GM19025 (cell line): Measurements from ENCODE around the gene OMP.

ENCODE experiments used
- ATAC-seq: cut with Tn5 transposase; IDR thresholded peaks from one replicate; pipeline ENCODE4 v1.9.1; 2021; ENCODE audit warnings: mild to moderate bottlenecking, low read depth, moderate library complexity; ENCODE audit not compliant: unreplicated experiment

Gene OMP

DNA sequence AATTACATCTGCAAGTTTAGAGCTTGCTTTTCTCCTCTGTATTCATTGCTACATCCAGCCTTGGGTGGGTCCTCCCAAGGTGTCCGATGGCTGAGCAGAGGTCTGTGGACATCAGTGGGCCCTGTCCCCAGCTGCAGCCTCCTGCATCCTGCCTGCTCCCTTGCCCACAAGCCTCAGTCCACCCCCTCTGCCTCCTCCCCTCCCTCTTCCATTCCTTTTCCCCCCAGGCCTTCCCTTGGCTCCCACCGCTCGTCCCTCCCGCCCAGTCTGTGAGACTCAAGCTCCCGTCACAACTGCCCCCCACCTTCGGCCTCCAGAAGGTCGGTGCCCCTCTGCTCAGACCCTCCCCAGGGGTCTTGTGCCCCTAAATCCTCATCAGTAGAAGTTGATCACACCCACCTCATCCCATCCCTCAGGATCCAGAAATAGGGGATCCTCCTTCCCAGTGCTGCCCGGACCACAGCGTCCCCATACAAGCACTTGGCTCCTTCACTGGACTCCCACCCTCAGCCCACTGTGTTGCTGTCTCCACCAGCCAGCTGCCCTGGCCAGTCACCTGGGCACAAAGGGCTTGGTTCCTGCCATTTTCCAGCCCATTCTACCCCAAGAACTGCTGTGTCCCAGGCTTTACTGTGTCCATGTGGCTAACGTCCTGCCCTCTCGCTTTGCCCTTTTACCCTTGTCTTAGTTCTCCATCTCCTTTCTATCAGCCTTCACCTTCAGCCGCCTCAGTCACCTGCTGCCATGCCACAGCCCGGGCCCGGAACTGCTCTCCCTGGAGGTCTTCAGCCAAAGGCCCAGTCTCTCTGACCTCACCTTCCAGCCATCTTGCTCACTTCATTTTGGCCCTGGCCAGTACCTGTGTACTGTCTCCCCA, 2.2 kb upstream of the OMP start:
- no peak for ATAC-seq

DNA sequence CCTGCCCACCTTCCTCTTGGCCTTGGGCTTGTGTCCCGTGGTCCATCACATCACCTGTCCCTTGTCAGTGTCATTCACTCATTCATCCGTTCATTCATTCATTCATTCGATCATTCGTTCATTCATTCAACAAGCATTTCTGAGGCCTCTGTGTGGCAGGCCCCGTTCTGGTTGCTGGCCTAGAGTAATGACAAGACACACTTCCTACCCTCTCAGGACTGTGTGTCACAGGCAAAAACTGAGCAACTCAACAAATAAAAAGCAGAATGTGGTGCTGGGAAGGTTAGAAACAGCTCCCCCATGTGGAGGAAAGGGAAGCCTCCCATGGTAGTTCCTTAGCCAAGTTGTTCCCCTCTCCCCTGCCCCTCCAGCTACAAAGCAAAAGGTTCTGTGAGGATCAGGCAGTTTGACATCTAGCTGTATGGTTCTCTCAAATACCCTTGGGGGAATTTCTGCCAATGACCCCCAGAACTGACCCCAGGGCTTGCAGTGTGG, 1.6 kb upstream of the OMP start:
- ATAC-seq = no peak

DNA sequence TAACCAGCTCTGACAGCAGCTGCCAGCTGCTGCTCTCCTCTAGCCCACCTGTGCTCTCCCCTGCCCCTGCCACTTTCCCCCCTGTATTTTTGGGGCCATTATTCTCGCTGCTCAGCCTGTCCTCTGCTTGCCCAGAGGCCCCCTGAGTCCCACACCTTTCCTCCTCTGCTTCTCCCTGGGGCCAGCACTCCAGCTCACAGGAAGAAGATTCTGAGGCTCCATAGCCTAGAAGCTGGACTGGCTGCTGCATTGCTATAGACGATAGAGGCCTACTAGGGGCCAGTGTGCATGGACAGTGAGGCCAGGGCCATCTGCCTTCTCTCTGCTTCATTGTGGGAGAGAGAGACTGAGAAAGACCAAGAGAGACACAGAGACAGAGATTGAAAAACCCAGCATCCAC, 679 bp downstream of the OMP start:
- no peak for ATAC-seq

DNA sequence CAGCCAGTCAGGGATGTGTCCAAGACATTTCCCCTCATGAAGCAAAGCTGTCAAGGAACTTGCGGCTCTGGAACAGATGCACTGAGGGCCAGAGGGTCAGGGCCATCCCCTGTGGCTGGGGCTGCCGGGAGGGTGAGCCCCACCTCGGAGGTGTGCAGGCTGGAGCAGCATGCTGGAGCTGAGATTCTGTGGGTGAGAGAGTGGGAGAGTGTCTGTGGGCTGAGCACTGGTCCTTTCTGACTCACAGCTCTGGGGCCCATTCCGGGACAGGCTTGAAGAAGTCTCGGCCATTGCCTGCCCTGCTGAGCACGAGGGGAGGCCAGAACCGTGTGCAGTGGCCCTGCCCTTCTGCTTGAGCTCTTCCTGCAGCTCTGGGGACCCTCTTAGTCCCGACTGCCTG, 2.1 kb downstream of the OMP start:
- no peak for ATAC-seq

DNA sequence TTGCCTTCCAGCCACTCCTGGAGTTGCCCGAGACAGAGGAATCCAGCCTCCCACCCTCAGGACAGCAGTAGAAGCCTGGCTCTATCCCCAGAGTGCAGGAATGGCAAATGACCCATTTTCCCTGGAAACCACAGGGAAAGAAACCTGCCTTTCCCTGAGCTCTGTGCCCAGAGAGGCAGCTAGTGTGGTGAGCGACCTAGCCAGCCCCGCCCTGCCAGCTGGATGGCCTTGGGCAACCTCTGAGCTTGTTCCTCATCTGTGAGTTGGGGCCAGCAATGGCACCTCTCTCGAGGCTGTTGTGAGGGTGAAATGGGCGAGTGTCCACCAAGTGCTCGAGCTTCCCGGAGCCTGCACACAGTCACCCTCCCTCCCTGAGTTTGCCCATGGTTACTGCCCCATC, 3.7 kb downstream of the OMP start:
- ATAC-seq = no peak

DNA sequence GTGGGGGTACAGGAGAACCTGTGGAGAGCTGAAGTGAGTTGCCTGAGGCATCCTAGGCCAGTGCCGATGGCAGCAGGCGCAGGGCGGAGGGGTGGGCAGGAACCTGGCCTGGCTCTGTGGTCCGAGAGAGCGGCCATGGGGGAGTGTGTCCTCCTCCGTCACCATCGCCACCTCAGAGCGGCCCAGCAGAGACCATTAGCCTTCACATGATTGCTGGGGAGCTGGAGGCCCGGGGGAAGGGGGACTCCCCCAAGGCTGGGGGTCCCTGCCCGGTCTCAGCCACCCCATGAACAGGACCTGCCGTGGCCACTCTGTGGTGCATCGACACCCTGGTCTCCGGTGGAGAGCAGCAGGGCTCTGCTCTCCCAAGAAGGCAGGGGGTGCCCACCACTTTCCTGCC, 4.1 kb downstream of the OMP start:
- ATAC-seq = no peak

DNA sequence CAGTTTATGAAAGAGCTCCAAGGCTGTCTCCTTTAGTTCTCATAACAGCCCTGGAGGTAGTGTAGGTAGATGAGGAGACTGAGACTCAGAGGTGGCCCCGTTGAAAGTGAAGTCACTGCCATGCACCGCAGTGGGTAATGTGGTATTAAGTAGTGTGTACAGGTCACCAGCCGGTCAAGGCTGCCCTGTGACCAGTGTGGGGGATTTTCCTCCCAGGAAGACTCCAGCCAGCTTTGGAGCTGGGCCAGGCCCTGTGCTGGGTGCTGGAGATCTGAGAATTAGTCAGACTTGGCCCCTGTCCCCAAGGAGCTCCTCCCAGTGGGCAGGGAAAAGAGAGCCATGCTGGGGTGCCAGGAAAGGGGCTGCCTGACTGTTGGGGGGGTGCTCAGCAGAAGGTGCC, 5.3 kb downstream of the OMP start:
- ATAC-seq = no peak

DNA sequence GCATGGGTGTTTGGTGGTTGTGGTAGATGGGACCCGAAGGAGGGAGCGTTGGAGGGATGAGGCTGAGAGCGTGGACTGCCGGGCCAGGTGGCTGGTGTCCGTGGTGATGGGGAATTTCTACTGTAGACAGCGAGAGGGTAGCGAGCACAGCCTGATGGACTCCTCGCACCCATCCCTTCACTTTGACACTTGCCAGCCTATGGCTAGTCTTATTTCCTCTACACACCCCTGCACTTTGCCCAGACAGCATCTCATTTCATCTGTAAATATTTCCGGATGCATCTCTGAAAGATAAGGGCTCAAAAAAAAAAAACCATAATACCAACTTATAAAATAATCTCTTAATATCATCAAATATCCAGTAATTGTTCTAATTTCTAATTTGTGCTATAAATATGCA, 5.8 kb downstream of the OMP start:
- ATAC-seq = no peak

DNA sequence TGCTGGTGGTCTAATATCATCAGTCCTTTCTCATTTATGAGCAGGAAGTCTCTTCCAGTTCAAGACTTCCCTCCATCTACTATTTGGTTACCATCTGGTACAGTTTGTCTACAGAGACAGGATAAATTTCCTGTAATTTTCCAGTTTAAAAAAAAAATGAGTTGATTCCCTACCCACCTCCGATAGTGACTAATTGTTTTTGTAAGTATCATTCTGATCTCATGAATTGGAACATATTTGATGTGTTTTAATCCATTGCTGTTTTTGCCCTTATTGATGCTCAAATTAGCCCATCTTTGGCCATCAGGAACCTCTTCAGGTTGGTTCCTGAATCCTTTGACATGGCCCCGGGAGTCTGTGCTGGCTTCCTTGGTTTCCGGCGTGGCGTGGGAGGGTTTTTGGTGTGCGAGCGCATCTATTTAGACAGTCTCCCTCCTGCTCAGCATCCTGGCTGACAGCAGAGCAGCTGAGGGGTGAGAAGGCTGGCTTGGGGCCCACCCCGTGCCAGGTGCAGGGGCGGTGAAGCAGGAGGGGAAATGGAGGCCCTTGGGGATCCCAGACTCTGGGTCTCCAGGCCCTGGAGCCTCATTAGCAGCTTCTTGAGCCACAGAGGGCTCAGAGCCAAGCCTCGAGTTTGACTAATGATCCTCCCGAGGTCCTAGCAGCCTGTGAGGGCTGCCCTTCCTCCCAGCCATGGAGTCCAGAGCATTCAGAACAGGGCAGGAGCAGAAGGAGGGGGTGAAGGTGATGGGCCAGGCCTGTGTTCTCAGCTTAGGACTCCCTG, 6.8 kb downstream of the OMP start:
- no peak for ATAC-seq

DNA sequence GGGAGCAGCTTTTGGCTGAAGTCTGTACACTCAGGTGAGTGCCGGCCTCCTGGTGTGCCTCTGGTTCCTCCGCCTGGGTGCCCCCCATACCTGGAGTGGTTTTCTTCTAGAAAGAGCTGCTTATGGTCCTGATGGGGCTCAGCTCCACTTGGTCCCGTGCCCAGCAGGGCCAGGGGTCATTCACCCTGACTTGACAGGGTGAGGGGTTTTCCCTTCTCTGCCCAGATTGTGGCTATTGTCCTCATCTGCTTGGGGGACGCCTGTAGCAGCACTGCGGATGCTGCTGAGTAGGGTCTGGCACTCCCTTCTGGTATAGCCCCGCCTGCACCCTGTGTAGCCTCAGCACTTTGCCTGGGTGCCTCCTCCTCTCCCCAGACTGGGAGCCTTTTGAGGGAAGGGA, 8.2 kb downstream of the OMP start:
- ATAC-seq = no peak

DNA sequence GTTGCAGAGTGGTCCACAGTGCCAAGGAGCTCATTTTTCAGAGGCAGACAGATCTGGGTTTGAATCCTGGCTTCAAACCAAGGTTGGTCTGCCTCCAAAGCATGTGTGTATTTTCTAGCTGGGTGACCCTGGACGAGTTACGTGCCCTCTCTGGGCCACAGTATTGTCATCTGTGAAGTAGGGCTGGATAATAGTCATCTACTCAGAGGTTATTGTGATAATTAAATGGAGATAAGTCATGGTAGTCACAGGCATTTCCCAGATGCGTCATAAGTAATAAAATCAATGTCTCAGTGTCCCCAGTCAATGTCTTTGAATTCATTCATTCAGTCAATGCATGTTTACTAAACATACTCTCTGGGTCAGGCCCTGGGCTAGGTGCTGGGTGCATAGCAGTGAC, 8.6 kb downstream of the OMP start:
- ATAC-seq = no peak

DNA sequence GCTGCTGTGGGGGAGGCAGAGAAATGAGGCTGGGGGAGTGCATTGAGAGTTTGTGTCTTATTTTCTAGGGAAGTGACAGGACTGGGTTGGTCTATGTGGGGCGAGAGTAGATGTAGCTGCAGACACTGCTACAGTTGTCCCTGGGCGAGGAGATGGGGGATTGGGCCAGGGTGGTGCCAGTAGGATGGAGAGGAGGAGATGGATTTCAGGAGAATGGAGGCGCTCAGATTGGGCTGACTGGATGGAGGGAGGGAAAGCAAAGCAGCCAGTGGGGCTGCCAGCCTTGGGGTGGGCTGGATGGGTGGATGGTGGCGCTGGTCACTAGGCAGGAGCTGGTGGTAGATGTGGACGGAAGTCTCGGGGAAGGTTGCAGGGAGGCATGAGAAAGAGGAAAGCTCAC, 9.3 kb downstream of the OMP start:
- ATAC-seq = no peak

DNA sequence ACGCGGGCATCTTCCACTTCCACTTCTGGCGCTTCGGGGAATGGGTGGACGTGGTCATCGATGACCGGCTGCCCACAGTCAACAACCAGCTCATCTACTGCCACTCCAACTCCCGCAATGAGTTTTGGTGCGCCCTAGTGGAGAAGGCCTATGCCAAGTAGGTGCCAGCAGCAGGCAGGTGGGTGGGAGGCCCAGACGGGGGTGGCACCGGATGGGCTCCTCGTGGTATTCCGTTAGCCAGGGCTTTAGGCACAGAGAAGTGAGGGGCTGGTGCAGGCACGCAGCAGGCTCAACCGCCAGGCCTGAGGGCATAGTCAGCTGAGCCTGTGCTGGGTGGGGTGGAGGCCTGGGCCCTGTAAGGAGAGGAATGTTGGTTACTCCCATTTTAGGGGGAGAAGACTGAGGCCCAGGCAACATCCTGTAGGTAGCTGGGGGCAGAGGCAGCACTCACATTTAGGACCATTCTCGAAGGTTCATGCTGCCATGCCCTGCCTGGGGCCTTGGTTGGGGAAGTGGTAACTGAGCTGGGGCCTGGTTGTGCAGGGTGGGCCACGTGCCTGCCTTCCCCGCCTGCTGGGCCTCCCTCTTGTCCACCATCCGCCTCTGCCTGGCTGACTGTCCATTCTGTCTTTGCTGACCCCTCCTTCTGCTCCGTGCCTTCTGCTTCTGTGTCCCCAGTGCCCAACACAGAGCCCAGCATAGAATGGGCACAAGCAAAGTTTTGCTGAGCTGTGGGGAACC, 10.2 kb downstream of the OMP start:
- ATAC-seq = no peak

DNA sequence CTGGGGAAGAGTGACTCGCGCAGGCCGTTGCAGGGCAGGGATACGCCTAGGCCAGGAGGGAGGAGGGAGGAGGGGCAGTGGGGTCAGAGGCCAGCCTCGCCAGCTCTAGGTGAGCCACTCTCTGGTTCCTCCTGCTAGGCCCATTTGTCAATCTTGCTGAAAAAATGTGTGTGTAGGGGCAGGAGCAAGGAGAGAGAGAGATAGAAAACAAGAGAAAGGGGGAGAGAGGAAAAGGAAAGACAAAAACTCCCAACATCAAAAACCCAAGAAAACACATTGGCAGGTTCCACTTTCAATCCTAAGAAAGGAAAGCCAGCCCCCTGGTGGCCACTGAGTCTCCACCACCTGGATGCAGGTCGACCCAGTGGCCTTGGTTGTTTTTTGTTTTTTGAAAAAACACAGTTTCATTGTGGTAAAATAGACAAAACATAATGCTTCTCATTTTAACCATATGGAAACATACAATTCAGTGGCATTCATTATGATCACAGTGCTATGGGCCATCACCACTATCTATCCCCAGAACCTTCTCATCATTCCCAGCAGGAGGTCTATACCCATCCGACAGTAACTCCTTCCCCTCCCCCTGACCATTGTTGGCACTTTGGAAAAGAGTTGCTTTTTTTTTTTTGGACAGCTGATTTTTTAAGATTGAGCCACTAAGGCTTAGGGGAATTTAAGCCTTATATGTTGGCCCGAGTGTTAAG, 10.9 kb downstream of the OMP start:
- no peak for ATAC-seq

DNA sequence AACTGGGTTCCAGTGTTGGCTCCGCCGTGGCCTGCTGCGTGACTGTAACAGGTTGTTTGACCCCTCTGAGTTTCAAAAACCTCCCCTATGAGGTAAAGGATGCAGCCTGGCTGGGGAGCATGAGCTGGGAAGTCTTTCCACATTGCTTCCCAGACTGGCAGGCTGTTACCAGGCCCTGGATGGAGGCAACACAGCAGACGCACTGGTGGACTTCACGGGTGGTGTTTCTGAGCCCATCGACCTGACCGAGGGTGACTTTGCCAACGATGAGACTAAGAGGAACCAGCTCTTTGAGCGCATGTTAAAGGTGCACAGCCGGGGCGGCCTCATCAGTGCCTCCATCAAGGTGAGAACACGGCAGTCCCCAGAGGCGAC, 11.4 kb downstream of the OMP start:
- ATAC-seq = no peak

DNA sequence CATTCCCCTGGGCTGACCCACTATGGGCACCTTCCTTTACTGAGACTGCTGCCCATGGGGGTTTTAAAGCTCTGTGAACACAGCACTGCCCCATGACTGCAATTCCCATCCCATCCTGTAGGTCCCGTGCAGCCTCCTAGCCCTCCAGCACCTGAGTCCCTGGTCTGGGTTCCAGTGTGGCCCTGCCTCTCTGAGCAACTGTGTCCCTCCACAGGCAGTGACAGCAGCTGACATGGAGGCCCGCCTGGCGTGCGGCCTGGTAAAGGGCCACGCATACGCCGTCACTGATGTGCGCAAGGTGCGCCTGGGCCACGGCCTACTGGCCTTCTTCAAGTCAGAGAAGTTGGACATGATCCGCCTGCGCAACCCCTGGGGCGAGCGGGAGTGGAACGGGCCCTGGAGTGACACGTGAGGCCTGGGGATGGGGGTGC, 12.6 kb downstream of the OMP start:
- ATAC-seq = no peak

DNA sequence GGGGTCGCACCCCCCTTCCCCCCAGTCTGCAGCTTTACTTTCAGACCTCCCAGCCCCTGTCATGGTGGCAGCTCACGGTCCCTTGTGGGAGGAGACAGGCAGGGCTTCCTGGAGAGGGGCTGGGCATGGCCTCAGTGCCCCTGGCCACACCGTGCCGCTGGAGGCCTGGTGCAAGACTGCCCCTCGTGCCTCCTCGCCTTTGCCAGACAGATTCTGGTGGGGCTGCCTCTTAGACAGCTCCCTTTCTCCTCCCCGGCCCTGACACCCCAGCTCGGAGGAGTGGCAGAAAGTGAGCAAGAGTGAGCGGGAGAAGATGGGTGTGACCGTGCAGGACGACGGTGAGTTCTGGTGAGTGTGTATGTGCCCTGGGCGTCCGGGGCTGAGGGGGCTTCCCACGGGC, 13.3 kb downstream of the OMP start:
- no peak for ATAC-seq

DNA sequence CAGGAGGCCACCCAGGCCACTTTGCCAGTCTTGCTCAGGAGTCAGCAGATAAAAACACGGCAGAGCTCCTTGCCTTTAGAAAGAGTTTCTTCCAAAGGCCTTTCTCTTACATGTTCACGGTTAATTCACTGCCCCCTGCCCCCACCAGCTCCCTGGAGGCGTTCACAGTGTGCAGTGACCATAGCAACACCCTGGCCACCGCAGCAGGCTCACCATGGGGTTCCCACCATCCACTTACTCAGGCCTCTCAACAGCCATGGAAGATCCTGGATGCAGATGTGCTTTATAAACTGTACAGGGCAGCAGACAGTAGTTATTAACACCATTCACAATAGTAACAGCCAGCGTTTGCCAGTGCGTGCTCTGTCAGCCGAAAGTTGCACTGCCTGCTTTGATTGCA, 14.9 kb downstream of the OMP start:
- ATAC-seq = no peak

DNA sequence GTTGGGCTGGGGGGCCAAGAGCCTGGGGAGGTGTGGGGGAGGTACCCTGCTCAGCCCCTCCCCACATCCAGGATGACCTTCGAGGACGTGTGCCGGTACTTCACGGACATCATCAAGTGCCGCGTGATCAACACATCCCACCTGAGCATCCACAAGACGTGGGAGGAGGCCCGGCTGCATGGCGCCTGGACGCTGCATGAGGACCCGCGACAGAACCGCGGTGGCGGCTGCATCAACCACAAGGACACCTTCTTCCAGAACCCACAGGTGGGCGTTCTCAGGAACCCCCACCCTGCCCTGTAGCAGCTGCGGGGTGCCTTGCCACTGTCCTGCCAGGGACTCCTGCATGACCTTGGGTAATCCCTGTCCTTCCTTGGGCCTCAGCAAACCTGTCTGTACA, 15.4 kb downstream of the OMP start:
- ATAC-seq = no peak

DNA sequence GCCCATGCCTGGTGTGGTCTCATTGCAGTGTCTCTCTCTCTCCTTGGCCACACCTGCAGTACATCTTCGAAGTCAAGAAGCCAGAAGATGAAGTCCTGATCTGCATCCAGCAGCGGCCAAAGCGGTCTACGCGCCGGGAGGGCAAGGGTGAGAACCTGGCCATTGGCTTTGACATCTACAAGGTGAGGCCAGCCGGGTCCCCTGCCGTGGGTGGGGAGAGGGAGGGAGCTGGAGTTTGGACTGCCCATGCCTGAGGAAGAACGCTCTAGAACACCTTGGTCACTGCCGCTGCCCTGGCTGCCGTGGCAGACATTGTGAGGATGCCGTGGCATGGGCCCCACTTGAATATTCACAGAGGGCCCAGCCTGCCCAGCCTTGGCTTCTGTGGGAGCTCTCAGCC, 16.3 kb downstream of the OMP start:
- ATAC-seq = no peak

DNA sequence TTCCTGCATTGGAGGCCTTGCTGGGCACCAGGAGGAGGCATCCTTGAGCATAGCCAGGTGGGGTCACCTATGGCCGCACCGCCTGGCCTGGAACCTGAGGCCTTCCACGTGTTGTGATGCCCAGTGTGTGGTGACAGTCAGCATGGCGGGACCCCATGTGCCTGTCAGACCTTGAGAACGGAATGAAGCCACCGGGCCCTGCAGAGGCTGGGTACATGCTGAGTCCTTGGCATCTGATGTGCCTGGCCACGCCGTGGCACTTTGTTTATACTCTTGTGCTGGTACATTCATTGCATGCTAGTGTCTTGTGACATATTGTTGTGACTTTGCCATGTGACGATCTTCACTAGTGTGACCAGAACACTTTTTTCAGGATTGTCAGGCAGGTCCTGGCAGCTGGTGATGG, 16.9 kb downstream of the OMP start:
- no peak for ATAC-seq
